K562 (cell line): ENCODE data around the gene SSR4. TPM values are rescaled to one million over a fixed set of nuclear protein-coding genes. Genes with fewer than 3 reads are reported as not detected.

ENCODE experiments used
- DMBX1 ChIP-seq: fragments of 250-450 bp; sonication (Bioruptor Pico); IDR thresholded peaks from 2 replicates; pipeline ENCODE4 v1.8.0; 2022; ENCODE audit warnings: inconsistent platforms, mild to moderate bottlenecking, moderate library complexity, borderline replicate concordance
- ETS1 ChIP-seq: conservative IDR thresholded peaks from 2 replicates; pipeline ENCODE4 v1.6.1; 2011; ENCODE audit warnings: low read depth, mild to moderate bottlenecking, low read length; ENCODE audit not compliant: control insufficient read depth
- MLLT1 ChIP-seq, 2 experiments: fragments of 450-650 bp; IDR thresholded peaks; 2 replicates each; pipeline ENCODE4 v1.6.1; 2016
- MNT ChIP-seq, 2 experiments: fragments of 450-650 bp; conservative IDR thresholded peaks; 2 replicates each; pipeline ENCODE4 v1.6.1; 2017; ENCODE audit warnings: mild to moderate bottlenecking in 2 of 2, moderate library complexity in 2 of 2
- SETDB1 ChIP-seq: IDR thresholded peaks from one replicate; pipeline ENCODE4 v1.6.1; 2012; ENCODE audit warnings: low read length, control low read depth, inconsistent platforms
- SIX5 ChIP-seq, 2 experiments: IDR thresholded peaks; 2 replicates each; pipeline ENCODE4 v1.6.1; 2011; ENCODE audit warnings: low read length in 2 of 2, borderline replicate concordance in 1 of 2, low read depth in 1 of 2, mild to moderate bottlenecking in 1 of 2, moderate library complexity in 1 of 2; ENCODE audit not compliant: insufficient read depth in 1 of 2
- TAF7 ChIP-seq: fragments of 450-650 bp; IDR thresholded peaks from 2 replicates; pipeline ENCODE4 v1.6.1; 2016; ENCODE audit warnings: missing genetic modification characterization, missing compliant biosample characterization
- TAF9B ChIP-seq: fragments of 450-650 bp; IDR thresholded peaks from 2 replicates; pipeline ENCODE4 v1.6.1; 2018; ENCODE audit warnings: mild to moderate bottlenecking; ENCODE audit not compliant: partially characterized antibody
- TSHZ1 ChIP-seq: fragments of 250-450 bp; sonication (Bioruptor Pico); IDR thresholded peaks from 2 replicates; pipeline ENCODE4 v1.4.0; 2020; ENCODE audit warnings: mild to moderate bottlenecking, moderate library complexity
- ZNF212 ChIP-seq: fragments of 450-650 bp; formaldehyde crosslinking; IDR thresholded peaks from 2 replicates; pipeline ENCODE4 v1.4.0; 2020; ENCODE audit warnings: mild to moderate bottlenecking
- ZNF395 ChIP-seq: fragments of 200-800 bp; sonication (Bioruptor generic); IDR thresholded peaks from 2 replicates; pipeline ENCODE4 v1.6.1; 2017; ENCODE audit warnings: missing genetic modification characterization, missing compliant biosample characterization
- ZNF609 ChIP-seq: sonication (generic); formaldehyde crosslinking; IDR thresholded peaks from 2 replicates; pipeline ENCODE4 v1.8.1; 2023; ENCODE audit warnings: missing genetic modification reagents, mild to moderate bottlenecking, borderline replicate concordance
- ZNF695 ChIP-seq: fragments of 450-650 bp; formaldehyde crosslinking; IDR thresholded peaks from 2 replicates; pipeline ENCODE4 v1.4.0; 2020; ENCODE audit warnings: mild to moderate bottlenecking, moderate library complexity
- polyA plus RNA-seq, 8 experiments: library from polyadenylated mRNA; depleted of rRNA in 4 of 8; stranded (reverse) in 5 of 8; unstranded in 3 of 8; fragments of >200 nt; fragmentation: Nextera tagmentation in 2 of 8; fragmentation: Illumina TruSeq in 1 of 8; extraction: Ambion mirVana in 2 of 8; extraction: Trizol in 1 of 8; gene quantifications; 2 replicates each; pipeline versions ENCODE4 v1.2.1 to v1.2.3, GENCODE V29; 2011 to 2014; ENCODE audit warnings: inconsistent platforms in 1 of 8, missing spikeins in 1 of 8
- total RNA-seq, 7 experiments: library from RNA; depleted of rRNA in 6 of 7; stranded (reverse); fragments of >200 nt in 6 of 7; fragmentation: Illumina TruSeq in 2 of 7; extraction: Trizol in 2 of 7; gene quantifications; 2 replicates each; pipeline versions ENCODE4 v1.2.1 to v1.2.3, GENCODE V29; 2011 to 2021; ENCODE audit warnings: low replicate concordance in 1 of 7

The SSR4 gene
- total and polyA plus RNA-seq, 9 of the 15 experiments (the other 6 are each of a cell fraction or from before 2014, with no cell fraction given), result 146 to 492 (median 272) TPM

GRCh38 chrX:153764786-153765137 lies 29.7 kb upstream of the SSR4 start (continued):
- no peak for TF ChIP-seq ZNF212
- no peak for TF ChIP-seq DMBX1 (CRISPR knock-in tag)
- no peak for TF ChIP-seq TSHZ1 (CRISPR knock-in tag)
- no peak for TF ChIP-seq ZNF609 (CRISPR knock-in tag)
- no peak for TF ChIP-seq ZNF695
- TF ChIP-seq SETDB1, result no peak
- no peak for TF ChIP-seq TAF9B
- no peak for TF ChIP-seq MLLT1 (IDR thresholded peaks at IDR 0.05)
- TF ChIP-seq SIX5 (IDR thresholded peaks at IDR 0.05; ENCODE audit: borderline replicate concordance in 1 of 2, insufficient read depth in 1 of 2, low read depth in 1 of 2, low read length in 2 of 2), result no peak
- TF ChIP-seq ETS1, result no peak
- no peak for TF ChIP-seq ZNF395
- TF ChIP-seq TAF7 (tag), result no peak
- TF ChIP-seq MNT (conservative IDR thresholded peaks at IDR 0.05), result no peak
